WTC11 (cell line): Measurements from ENCODE around the gene AGBL5. TPM values are rescaled to one million over a fixed set of nuclear protein-coding genes. Genes with fewer than 3 reads are reported as not detected.

Experiments used
- ATAC-seq: fragments of 200-7000 bp; cut with Tn5 transposase; 2 replicates; pipeline ENCODE4 v1.10.0; 2021; ENCODE audit warnings: mild to moderate bottlenecking, moderate library complexity
- CTCF ChIA-PET: fragments of 300-600 bp; sonication (Branson Sonifier 250); formaldehyde crosslinking; loops from one replicate; lab custom pipeline; 2021; ENCODE audit warnings: antibody characterized with exemption; lab: Charles Lee
- POLR2A ChIA-PET: fragments of 350-600 bp; sonication (Branson Sonifier 250); formaldehyde crosslinking; loops from one replicate; lab custom pipeline; 2021; ENCODE audit warnings: antibody characterized with exemption; lab: Charles Lee
- DNase-seq: peaks from one replicate; pipeline ENCODE4 v3.0.0; 2021; ENCODE audit warnings: low spot score
- H3K27ac Mint-ChIP-seq: 2 replicates; pipeline ENCODE4 v1.8.0; 2021; ENCODE audit warnings: mixed read lengths
- H3K27me3 Mint-ChIP-seq: 2 replicates; pipeline ENCODE4 v1.8.0; 2021; ENCODE audit warnings: low read depth, mild to moderate bottlenecking, moderate library complexity, mixed read lengths
- H3K36me3 Mint-ChIP-seq: 2 replicates; pipeline ENCODE4 v1.8.0; 2021; ENCODE audit warnings: mixed read lengths
- H3K4me1 Mint-ChIP-seq: 2 replicates; pipeline ENCODE4 v1.8.0; 2022; ENCODE audit warnings: mixed read lengths
- H3K4me3 Mint-ChIP-seq: 2 replicates; pipeline ENCODE4 v1.8.0; 2021; ENCODE audit warnings: mild to moderate bottlenecking, moderate library complexity, mixed read lengths
- H3K9me3 Mint-ChIP-seq: 2 replicates; pipeline ENCODE4 v1.8.0; 2021; ENCODE audit warnings: mixed read lengths
- AR ChIP-seq: fragments of 250-450 bp; sonication (Bioruptor Pico); IDR thresholded peaks from 2 replicates; pipeline ENCODE4 v1.9.0; 2021; ENCODE audit warnings: mild to moderate bottlenecking
- E2F4 ChIP-seq: sonication (generic); formaldehyde crosslinking; IDR thresholded peaks from 2 replicates; pipeline ENCODE4 v1.8.1; 2022; ENCODE audit warnings: low read depth, mild to moderate bottlenecking, moderate library complexity, missing genetic modification reagents, borderline replicate concordance
- E2F5 ChIP-seq: sonication (generic); formaldehyde crosslinking; IDR thresholded peaks from 2 replicates; pipeline ENCODE4 v1.8.1; 2022; ENCODE audit warnings: mild to moderate bottlenecking, moderate library complexity, missing genetic modification reagents
- ESRRA ChIP-seq: sonication (generic); formaldehyde crosslinking; IDR thresholded peaks from 2 replicates; pipeline ENCODE4 v1.8.1; 2022; ENCODE audit warnings: mild to moderate bottlenecking, missing genetic modification reagents, borderline replicate concordance
- FOXP1 ChIP-seq: sonication (generic); formaldehyde crosslinking; IDR thresholded peaks from 2 replicates; pipeline ENCODE4 v1.8.0; 2022; ENCODE audit warnings: missing genetic modification reagents, mild to moderate bottlenecking, moderate library complexity, borderline replicate concordance
- FOXP4 ChIP-seq: sonication (generic); formaldehyde crosslinking; IDR thresholded peaks from 2 replicates; pipeline ENCODE4 v1.8.0; 2022; ENCODE audit warnings: mild to moderate bottlenecking, missing genetic modification reagents
- GRHL2 ChIP-seq: fragments of 250-450 bp; sonication (Bioruptor Pico); IDR thresholded peaks from 2 replicates; pipeline ENCODE4 v1.8.0; 2022; ENCODE audit warnings: mild to moderate bottlenecking, moderate library complexity; ENCODE audit not compliant: insufficient replicate concordance, severe bottlenecking
- GTF2I ChIP-seq: fragments of 250-450 bp; sonication (Bioruptor Pico); conservative IDR thresholded peaks from 2 replicates; pipeline ENCODE4 v1.4.0; 2021; ENCODE audit warnings: mild to moderate bottlenecking
- IRF1 ChIP-seq: sonication (generic); formaldehyde crosslinking; IDR thresholded peaks from 2 replicates; pipeline ENCODE4 v1.8.0; 2023; ENCODE audit warnings: missing genetic modification reagents
- MXD4 ChIP-seq: fragments of 250-450 bp; sonication (Bioruptor Pico); IDR thresholded peaks from 2 replicates; pipeline ENCODE4 v1.8.0; 2021; ENCODE audit warnings: mild to moderate bottlenecking, moderate library complexity, borderline replicate concordance
- PRRX2 ChIP-seq: fragments of 250-450 bp; sonication (Bioruptor Pico); IDR thresholded peaks from 2 replicates; pipeline ENCODE4 v1.8.0; 2021; ENCODE audit warnings: mild to moderate bottlenecking
- SMAD4 ChIP-seq: sonication (generic); formaldehyde crosslinking; IDR thresholded peaks from 2 replicates; pipeline ENCODE4 v1.8.0; 2022; ENCODE audit warnings: mild to moderate bottlenecking, missing genetic modification reagents
- TEAD4 ChIP-seq: sonication (generic); formaldehyde crosslinking; IDR thresholded peaks from 2 replicates; pipeline ENCODE4 v1.8.0; 2022; ENCODE audit warnings: mild to moderate bottlenecking, missing genetic modification reagents
- ZNF121 ChIP-seq: sonication (generic); formaldehyde crosslinking; IDR thresholded peaks from 2 replicates; pipeline ENCODE4 v1.8.0; 2023; ENCODE audit warnings: missing genetic modification reagents
- ZNF219 ChIP-seq: sonication (generic); formaldehyde crosslinking; IDR thresholded peaks from 2 replicates; pipeline ENCODE4 v1.8.0; 2023; ENCODE audit warnings: missing genetic modification reagents, mild to moderate bottlenecking, borderline replicate concordance
- ZNF263 ChIP-seq: sonication (generic); formaldehyde crosslinking; IDR thresholded peaks from 2 replicates; pipeline ENCODE4 v1.8.1; 2022; ENCODE audit warnings: low read depth, mild to moderate bottlenecking, moderate library complexity, missing genetic modification reagents
- ZNF281 ChIP-seq: sonication (generic); formaldehyde crosslinking; IDR thresholded peaks from 2 replicates; pipeline ENCODE4 v1.8.0; 2023; ENCODE audit warnings: mild to moderate bottlenecking, missing genetic modification reagents
- ZNF317 ChIP-seq: sonication (generic); formaldehyde crosslinking; IDR thresholded peaks from 2 replicates; pipeline ENCODE4 v1.8.1; 2023; ENCODE audit warnings: low read depth, mild to moderate bottlenecking, moderate library complexity, missing genetic modification reagents, borderline replicate concordance
- ZNF396 ChIP-seq: fragments of 250-450 bp; sonication (Bioruptor Pico); IDR thresholded peaks from 2 replicates; pipeline ENCODE4 v1.8.0; 2021; ENCODE audit warnings: mild to moderate bottlenecking, moderate library complexity, borderline replicate concordance
- total RNA-seq: library from RNA; stranded (reverse); gene quantifications from 3 replicates; pipeline ENCODE4 v1.2.3, GENCODE V29; 2021

The AGBL5 gene
- total RNA-seq, 1 experiment from 2014 or later, result 43.0 TPM

- Mint-ChIP-seq H3K9me3 (peaks cover 1% of the 10 kb centered on the region; the same call in 1 of the 2 replicates), H3K4me1 (peaks cover 12% of the 10 kb centered on the region), H3K27me3 (peaks cover 10% of the 10 kb centered on the region), H3K27ac (no peak overlapping the region), H3K4me3 (peak overlapping the region; percentile 26; the same call in 1 of the 2 replicates), H3K36me3 (peaks cover 26% of the 10 kb centered on the region)
- POLR2A ChIA-PET, result no interaction called here
- CTCF ChIA-PET, result interaction anchor here (1.1 to 4.4 kb wide), 3 partner anchors 28 to 33 kb away, joined by 3 to 38 read pairs (median 5); partner anchors contain the start of gene KHK
- TF ChIP-seq ZNF263, result no peak
- DNase-seq (no peak), ATAC-seq (no peak)
These were observed 1.9 kb downstream of the AGBL5 start for GRCh38 chr2:27053321-27053720.

GRCh38 chr2:27053776-27054175 is 2.3 kb downstream of the AGBL5 start:
- DNase-seq, result no peak
- no peak overlapping the region for H3K27ac Mint-ChIP-seq
- no peak overlapping the region for H3K4me3 Mint-ChIP-seq
- peaks cover 12% of the 10 kb centered on the region for H3K4me1 Mint-ChIP-seq
- CTCF ChIA-PET, result interaction anchor here (1.6 to 1.9 kb wide), 2 partner anchors 27 to 29 kb away, joined by 4 to 5 read pairs; no protein-coding TSS in a partner anchor
- TF ChIP-seq E2F4 (no peak), SMAD4 (CRISPR knock-in tag) (no peak), ZNF121 (no peak)
- TF ChIP-seq, all 79 proteins: peak for 0
- H3K27me3 Mint-ChIP-seq, result peaks cover 6% of the 10 kb centered on the region
- POLR2A ChIA-PET, result no interaction called here
- H3K9me3 Mint-ChIP-seq, result no peaks in the 10 kb centered on the region
- ATAC-seq, result no peak
- peaks cover 26% of the 10 kb centered on the region for H3K36me3 Mint-ChIP-seq

- DNase-seq (no peak), ATAC-seq (no peak)
- H3K27ac Mint-ChIP-seq, result no peak overlapping the region
- no peak overlapping the region for H3K4me3 Mint-ChIP-seq
- H3K4me1 Mint-ChIP-seq, result peaks cover 5% of the 10 kb centered on the region
- H3K9me3 Mint-ChIP-seq, result no peaks in the 10 kb centered on the region
- H3K27me3 Mint-ChIP-seq, result peaks cover 6% of the 10 kb centered on the region
- peaks cover 26% of the 10 kb centered on the region for H3K36me3 Mint-ChIP-seq
- POLR2A ChIA-PET, result no interaction called here
- CTCF ChIA-PET, result interaction anchor here (1.6 to 1.9 kb wide), 2 partner anchors 26 to 30 kb away, joined by 4 to 5 read pairs; no protein-coding TSS in a partner anchor
- TF ChIP-seq MXD4 (CRISPR knock-in tag) (no peak), ZNF219 (CRISPR knock-in tag) (no peak), SMAD4 (CRISPR knock-in tag) (no peak), E2F5 (no peak), ZNF317 (CRISPR knock-in tag) (no peak), ESRRA (CRISPR knock-in tag) (no peak), FOXP1 (no peak), IRF1 (CRISPR knock-in tag) (no peak), ZNF396 (no peak), FOXP4 (CRISPR knock-in tag) (no peak), PRRX2 (no peak), GTF2I (CRISPR knock-in tag) (no peak), GRHL2 (CRISPR knock-in tag) (no peak), AR (CRISPR knock-in tag) (no peak), ZNF281 (CRISPR knock-in tag) (no peak), TEAD4 (CRISPR knock-in tag) (no peak)
These were observed 3.3 kb downstream of the AGBL5 start for GRCh38 chr2:27054721-27055120.
